ENCODE results near the gene HID1. TPM values are rescaled to one million over a fixed set of nuclear protein-coding genes. Genes with fewer than 3 reads are reported as not detected.

Gene HID1
- total RNA-seq, 1 experiment from 2014 or later = 12.7 TPM

- Histone ChIP-seq H3K4me2 (ENCODE audit: insufficient read depth, insufficient read length, low read length) (peak within 1 kb of the TSS; percentile 56), H2BK12ac (ENCODE audit: insufficient read length, low read depth, low read length) (no peak within 1 kb of the TSS), H2AK5ac (ENCODE audit: insufficient read length, low read length) (no peak within 1 kb of the TSS), H4K8ac (replicated peaks; ENCODE audit: insufficient read length, low read depth, low read length) (no peak within 1 kb of the TSS), H3K4ac (ENCODE audit: low read depth, low read length) (no peak within 1 kb of the TSS), H2BK5ac (ENCODE audit: insufficient read length, low read length) (no peak within 1 kb of the TSS), H3K18ac (ENCODE audit: insufficient read length, low read depth, low read length) (no peak within 1 kb of the TSS), H4K5ac (ENCODE audit: insufficient read length, low read depth, low read length) (no peak within 1 kb of the TSS), H3K56ac (ENCODE audit: insufficient read length, low read depth, low read length) (no peak within 1 kb of the TSS), H2BK20ac (ENCODE audit: low read depth, low read length, poor library complexity, severe bottlenecking) (no peak within 1 kb of the TSS), H2AFZ (ENCODE audit: low read length) (no peak within 1 kb of the TSS), H3K79me1 (ENCODE audit: insufficient read depth, low read depth, low read length, poor library complexity, severe bottlenecking) (no peaks in the 10 kb centered on the region), H3K14ac (ENCODE audit: insufficient read depth, low read length) (no peak within 1 kb of the TSS), H2BK15ac (ENCODE audit: low read depth, low read length) (no peak within 1 kb of the TSS), H3T11ph (ENCODE audit: low read length) (no peak within 1 kb of the TSS), H4K91ac (ENCODE audit: insufficient read length, low read depth, low read length) (no peak within 1 kb of the TSS), H3K9ac (ENCODE audit: extremely low read depth, insufficient read length, low read length) (no peak within 1 kb of the TSS), H3K23me2 (ENCODE audit: insufficient read length, low read depth, low read length, poor library complexity, severe bottlenecking) (peaks cover 14% of the 10 kb centered on the region), H3K4me1 (ENCODE audit: insufficient read depth, low read length) (no peaks in the 10 kb centered on the region; the same call in 1 of the 2 replicates), H4K20me1 (ENCODE audit: control insufficient read depth, insufficient read depth, insufficient read length) (no peaks in the 10 kb centered on the region), H3K27ac (ENCODE audit: insufficient read length, low read depth, low read length) (no peak within 1 kb of the TSS), H3K9me3 (ENCODE audit: control insufficient read depth, low read depth, low read length) (no peaks in the 10 kb centered on the region), H3K79me2 (ENCODE audit: insufficient read depth, low read length) (no peaks in the 10 kb centered on the region), H3K27me3 (ENCODE audit: insufficient read depth, low read length) (peaks cover 32% of the 10 kb centered on the region), H3K23ac (ENCODE audit: insufficient read length, low read depth, low read length) (no peak within 1 kb of the TSS), H2BK120ac (ENCODE audit: low read depth, low read length, poor library complexity, severe bottlenecking) (no peak within 1 kb of the TSS)
- Mint-ChIP-seq H3K27me3 (ENCODE audit: low read depth) (peaks cover 94% of the 10 kb centered on the region), H3K4me1 (peaks cover 5 to 15% of the 10 kb centered on the region in 2 experiments), H3K36me3 (ENCODE audit: insufficient read depth in 1 of 3, low read depth in 3 of 3) (no peaks in the 10 kb centered on the region), H3K27ac (no peak within 1 kb of the TSS), H3K4me3 (peak within 1 kb of the TSS; percentile 42 to 75), H3K9me3 (no peaks in the 10 kb centered on the region; a peak in 2 of 5 replicates)
- WGBS (ENCODE audit: extremely low coverage, insufficient read length, low lambda C conversion rate) = no CpG with 5 or more reads among the region's 78 CpGs
- DNase-seq = no peak
- no peak for TF ChIP-seq CTCF (conservative IDR thresholded peaks at IDR 0.05)
Observed at GRCh38 chr17:74935585-74936469, 36.7 kb downstream of the HID1 start, which contains the start of gene OTOP3. Gene OTOP3 (plus strand): TSS chr17:74935898. CDS start chr17:74935922, 24 bp downstream.

All from H9 (cell line).